Lung (tissue), 12 donors: ENCODE results near the gene PSORS1C2. TPM values are rescaled to one million over a fixed set of nuclear protein-coding genes. Genes with fewer than 3 reads are reported as not detected.

ENCODE experiments used
- ATAC-seq: fragments of 200-7000 bp; cut with Tn5 transposase; one replicate; pipeline ENCODE4 v1.9.1; 2020; ENCODE audit warnings: moderate number of reproducible peaks; ENCODE audit not compliant: insufficient read depth, low FRiP score
- DNase-seq, 3 donors: peaks; one replicate each; pipeline ENCODE4 v3.0.0-alpha.2; 2013 to 2017
- H3K27ac ChIP-seq, 2 donors: one replicate each; pipeline ENCODE4 v1.5.1; 2013; ENCODE audit warnings: mild to moderate bottlenecking in 2 of 2, moderate library complexity in 2 of 2, control low read depth in 1 of 2, inconsistent platforms in 1 of 2, low read depth in 1 of 2, low read length in 1 of 2
- H3K27me3 ChIP-seq, 3 donors: one replicate each; pipeline ENCODE4 v1.5.1; 2013; ENCODE audit warnings: low read length in 2 of 3; ENCODE audit not compliant: control insufficient read depth in 3 of 3, insufficient read depth in 3 of 3
- H3K36me3 ChIP-seq, 4 donors: one replicate each; pipeline ENCODE4 v1.5.1; 2013; ENCODE audit warnings: low read length in 4 of 4, mild to moderate bottlenecking in 1 of 4, moderate library complexity in 1 of 4; ENCODE audit not compliant: control insufficient read depth in 4 of 4, insufficient read depth in 4 of 4
- H3K4me1 ChIP-seq, 5 donors: one replicate each; pipeline ENCODE4 v1.5.1; 2013; ENCODE audit warnings: low read length in 5 of 5, mild to moderate bottlenecking in 2 of 5, moderate library complexity in 1 of 5; ENCODE audit not compliant: control insufficient read depth in 5 of 5, insufficient read depth in 5 of 5
- H3K4me3 ChIP-seq: one replicate; pipeline ENCODE4 v1.5.1; 2013; ENCODE audit warnings: mild to moderate bottlenecking, control low read depth, moderate library complexity
- H3K9ac ChIP-seq, 2 donors: one replicate each; pipeline ENCODE4 v1.5.1; 2013; ENCODE audit warnings: low read length in 2 of 2, control low read depth in 1 of 2; ENCODE audit not compliant: insufficient read depth in 1 of 2
- H3K9me3 ChIP-seq, 4 donors: one replicate each; pipeline ENCODE4 v1.5.1; 2013; ENCODE audit warnings: low read length in 3 of 4, mild to moderate bottlenecking in 1 of 4, moderate library complexity in 1 of 4; ENCODE audit not compliant: control insufficient read depth in 4 of 4, insufficient read depth in 3 of 4
- WGBS, 2 donors: extraction: QIAGEN DNeasy Blood & Tissue Kit; methylation state at CpG; one replicate each; pipeline ENCODE4 v1.1.7; 2013; 5-methylcytosine and 5-hydroxymethylcytosine counted together
- polyA plus RNA-seq, 2 donors: library from polyadenylated mRNA; stranded (reverse); fragments of 200-250 nt; gene quantifications; one replicate each; pipeline ENCODE4 v1.2.1, GENCODE V29; 2013
- total RNA-seq, 2 donors: library from RNA; depleted of rRNA in 1 of 2; stranded (reverse); fragments of >200 nt in 1 of 2; gene quantifications; one replicate each; pipeline ENCODE4 v1.2.1, GENCODE V29; 2014 to 2021
- TF ChIP-seq, protein P1 (sequence below): IDR thresholded peaks from 2 replicates; pipeline ENCODE4 v1.5.1; 2012; ENCODE audit warnings: mild to moderate bottlenecking; ENCODE audit errors: control extremely low read depth, extremely low read depth
- donor health status: control.
- donor health status: control.
- donor health status: Bipolar disorder and iron deficiency.
- donor health status: healthy.
- donor health status: DM: yes; HTN: yes; CAD: no.

The PSORS1C2 gene
- total and polyA plus RNA-seq, 4 donors: not detected

DNA sequence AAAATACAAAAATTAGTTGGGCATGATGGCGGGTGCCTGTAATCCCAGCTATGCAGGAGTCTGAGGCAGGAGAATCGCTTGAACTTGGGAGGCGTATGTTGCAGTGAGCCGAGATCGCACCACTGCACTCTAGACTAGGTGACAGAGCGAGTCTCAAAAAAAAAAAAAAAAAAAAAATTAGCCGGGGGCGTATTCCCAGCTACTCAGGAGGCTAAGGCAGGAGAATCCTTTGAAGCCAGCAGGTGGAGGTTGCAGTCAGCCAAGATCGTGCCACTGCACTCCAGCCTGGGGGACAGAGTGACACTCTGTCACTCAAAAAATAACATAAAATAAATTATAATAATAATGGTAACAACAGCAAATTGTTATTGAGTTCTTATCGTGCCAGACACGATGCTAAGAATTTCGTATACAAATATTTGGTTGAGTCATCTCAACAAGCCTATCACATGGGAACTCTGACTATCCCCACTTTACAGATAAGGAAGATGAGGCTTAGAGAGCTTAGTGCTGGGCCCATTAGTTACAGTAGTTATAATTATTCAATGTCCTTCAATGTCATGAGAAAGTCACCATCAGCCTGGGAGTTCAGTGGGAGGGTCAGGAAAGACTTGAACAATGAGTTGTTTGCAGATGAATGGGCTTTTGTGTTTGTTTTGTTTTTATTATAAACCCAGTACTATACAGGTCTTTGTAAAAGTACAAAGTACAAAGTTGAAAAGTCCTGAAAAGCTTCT, 45.9 kb downstream of the PSORS1C2 start:
- Histone ChIP-seq H3K4me3 (no peak overlapping the region), H3K27ac (no peak overlapping the region), H3K36me3 (no peaks in the 10 kb centered on the region), H3K27me3 (no peaks in the 10 kb centered on the region), H3K4me1 (peaks cover 0 to 7% (median 0%) of the 10 kb centered on the region in 5 donors), H3K9me3 (no peaks in the 10 kb centered on the region), H3K9ac (no peak overlapping the region)
- 79 to 91% methylated on average over 12 of the region's 12 CpGs for WGBS, 2 donors
- DNase-seq: no peak
- ATAC-seq: no peak
- TF ChIP-seq, protein P1, sequence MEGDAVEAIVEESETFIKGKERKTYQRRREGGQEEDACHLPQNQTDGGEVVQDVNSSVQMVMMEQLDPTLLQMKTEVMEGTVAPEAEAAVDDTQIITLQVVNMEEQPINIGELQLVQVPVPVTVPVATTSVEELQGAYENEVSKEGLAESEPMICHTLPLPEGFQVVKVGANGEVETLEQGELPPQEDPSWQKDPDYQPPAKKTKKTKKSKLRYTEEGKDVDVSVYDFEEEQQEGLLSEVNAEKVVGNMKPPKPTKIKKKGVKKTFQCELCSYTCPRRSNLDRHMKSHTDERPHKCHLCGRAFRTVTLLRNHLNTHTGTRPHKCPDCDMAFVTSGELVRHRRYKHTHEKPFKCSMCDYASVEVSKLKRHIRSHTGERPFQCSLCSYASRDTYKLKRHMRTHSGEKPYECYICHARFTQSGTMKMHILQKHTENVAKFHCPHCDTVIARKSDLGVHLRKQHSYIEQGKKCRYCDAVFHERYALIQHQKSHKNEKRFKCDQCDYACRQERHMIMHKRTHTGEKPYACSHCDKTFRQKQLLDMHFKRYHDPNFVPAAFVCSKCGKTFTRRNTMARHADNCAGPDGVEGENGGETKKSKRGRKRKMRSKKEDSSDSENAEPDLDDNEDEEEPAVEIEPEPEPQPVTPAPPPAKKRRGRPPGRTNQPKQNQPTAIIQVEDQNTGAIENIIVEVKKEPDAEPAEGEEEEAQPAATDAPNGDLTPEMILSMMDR: no peak

DNA sequence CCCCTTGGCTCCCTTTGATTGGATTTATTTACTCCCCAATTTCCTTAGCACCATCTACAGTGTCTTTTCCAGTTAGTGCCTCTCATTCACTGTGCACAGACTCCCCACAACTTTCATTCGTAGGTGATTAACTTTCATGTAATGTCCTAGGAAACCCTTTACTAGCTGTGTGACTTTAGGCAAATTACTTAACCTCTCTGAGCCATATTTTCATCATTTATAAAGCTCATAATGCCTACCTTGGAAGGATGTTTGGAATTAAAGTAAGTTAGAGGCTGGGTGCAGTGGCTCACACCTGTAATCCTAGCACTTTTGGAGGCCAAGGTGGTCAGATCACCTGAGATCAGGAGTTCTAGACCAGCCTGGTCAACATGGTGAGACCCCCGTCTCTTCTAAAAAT, 46.6 kb downstream of the PSORS1C2 start:
- DNase-seq (no peak), ATAC-seq (no peak)
- Histone ChIP-seq H3K9ac (no peak overlapping the region), H3K27ac (no peak overlapping the region), H3K36me3 (no peaks in the 10 kb centered on the region), H3K4me3 (no peak overlapping the region), H3K4me1 (peaks cover 0 to 7% (median 0%) of the 10 kb centered on the region in 5 donors), H3K27me3 (no peaks in the 10 kb centered on the region), H3K9me3 (no peaks in the 10 kb centered on the region)
- TF ChIP-seq, protein P1: no peak
- WGBS, 2 donors: 85 to 92% methylated on average over 2 of the region's 2 CpGs

DNA sequence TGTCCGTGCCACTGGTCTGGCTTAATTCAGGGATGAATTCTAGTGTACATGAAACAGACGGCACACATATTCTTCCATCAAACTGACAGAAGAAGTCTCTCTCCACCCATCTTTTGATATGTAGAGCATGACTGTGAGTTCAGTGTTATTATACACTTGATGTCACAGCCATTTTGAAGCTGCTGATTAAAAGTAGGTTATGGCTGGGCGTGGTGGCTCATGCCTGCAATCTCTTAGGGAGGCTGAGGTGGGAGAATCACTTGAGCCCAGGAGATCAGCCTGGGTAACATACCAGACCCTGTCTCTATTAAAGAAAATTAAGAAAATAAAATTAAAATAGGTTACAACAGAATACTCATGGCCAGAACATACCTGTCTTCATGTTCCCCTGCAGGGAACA, 47.2 kb downstream of the PSORS1C2 start:
- H3K4me1 ChIP-seq: peaks cover 0 to 4% (median 0%) of the 10 kb centered on the region in 5 donors
- 45 to 61% methylated on average over 3 of the region's 3 CpGs for WGBS, 2 donors
- no peak overlapping the region for H3K9ac ChIP-seq
- TF ChIP-seq, protein P1: no peak
- ATAC-seq (no peak), DNase-seq (no peak)
- no peaks in the 10 kb centered on the region for H3K36me3 ChIP-seq
- H3K27ac ChIP-seq: no peak overlapping the region
- H3K9me3 ChIP-seq: no peaks in the 10 kb centered on the region
- H3K27me3 ChIP-seq: peaks cover 0 to 2% (median 0%) of the 10 kb centered on the region in 3 donors
- no peak overlapping the region for H3K4me3 ChIP-seq

DNA sequence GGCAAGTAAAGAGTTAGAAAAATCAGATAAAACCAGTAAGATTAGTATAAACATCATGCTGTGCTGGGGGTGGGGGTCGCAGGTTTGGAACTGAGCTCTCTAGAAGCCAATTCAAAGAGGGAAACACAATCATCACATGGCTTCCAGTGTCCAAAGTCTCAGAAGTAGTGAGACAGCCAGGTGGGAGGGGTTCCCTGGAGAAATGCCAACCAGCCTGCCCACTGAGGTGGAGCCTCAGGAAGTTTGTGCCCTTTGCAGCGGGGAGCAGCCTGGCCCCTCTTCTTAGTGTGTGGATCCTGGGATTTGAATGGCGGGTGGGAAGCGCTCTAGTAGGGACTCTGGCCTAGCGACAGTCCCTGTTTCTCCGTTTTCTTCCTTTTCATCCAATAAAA, 47.9 kb downstream of the PSORS1C2 start:
- no peak for ATAC-seq
- H3K27ac ChIP-seq: no peak overlapping the region
- WGBS, 2 donors: 91 to 95% methylated on average over 6 of the region's 6 CpGs
- DNase-seq: no peak
- H3K9ac ChIP-seq: no peak overlapping the region
- H3K36me3 ChIP-seq: no peaks in the 10 kb centered on the region
- TF ChIP-seq, protein P1: no peak
- H3K4me1 ChIP-seq: peaks cover 0 to 4% (median 0%) of the 10 kb centered on the region in 5 donors
- H3K4me3 ChIP-seq: no peak overlapping the region
- H3K27me3 ChIP-seq: peaks cover 0 to 6% (median 0%) of the 10 kb centered on the region in 3 donors
- no peaks in the 10 kb centered on the region for H3K9me3 ChIP-seq
